Measurements from ENCODE around the gene IFT22.
"Not testable (repeated sequence)": the region's sequence is repeated elsewhere in the genome, so short reads cannot be mapped to it uniquely, and the experiment has no call there.

DNA sequence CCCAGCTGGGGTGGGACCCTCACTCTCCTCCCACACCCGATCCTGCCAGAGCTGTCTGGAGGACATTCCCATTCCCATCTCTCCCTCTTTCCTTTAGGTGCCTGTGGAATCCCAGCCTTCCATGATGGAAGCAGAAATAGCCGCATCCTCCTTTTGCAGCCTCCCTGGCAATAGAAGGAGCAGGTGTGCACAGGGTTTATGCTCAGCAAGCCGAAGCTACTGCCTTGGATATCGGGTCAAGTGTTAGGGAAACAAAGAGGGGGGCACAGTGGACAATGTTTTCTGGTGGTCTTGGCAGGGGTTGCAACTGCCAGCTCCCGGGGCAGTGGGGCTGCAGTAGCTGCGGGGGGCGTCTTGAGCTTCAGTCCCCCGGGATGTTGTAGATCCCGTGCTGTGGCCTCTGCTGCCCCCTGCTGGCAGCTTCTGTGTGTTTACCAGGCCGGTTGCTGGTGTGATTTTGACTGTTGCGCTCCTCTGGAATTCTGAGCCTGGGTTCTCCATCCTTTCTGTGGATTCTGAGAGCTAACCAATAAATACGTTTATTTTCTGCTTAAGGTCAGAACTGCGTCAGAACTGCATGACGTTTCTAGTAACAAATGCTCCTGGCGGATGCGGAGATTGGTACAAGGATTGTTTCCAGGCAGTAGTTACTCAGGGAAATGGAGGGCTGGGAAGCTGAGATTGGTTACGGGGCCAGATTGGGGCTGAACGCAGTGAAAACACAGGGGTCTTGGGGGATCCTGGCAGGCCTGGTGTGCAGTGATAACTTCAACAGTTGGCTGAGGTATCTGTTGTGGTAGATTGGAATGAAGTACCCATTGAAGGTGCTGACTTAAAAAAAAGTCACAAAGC, 31.2 kb downstream of the IFT22 start:
- TF ChIP-seq, protein P1, sequence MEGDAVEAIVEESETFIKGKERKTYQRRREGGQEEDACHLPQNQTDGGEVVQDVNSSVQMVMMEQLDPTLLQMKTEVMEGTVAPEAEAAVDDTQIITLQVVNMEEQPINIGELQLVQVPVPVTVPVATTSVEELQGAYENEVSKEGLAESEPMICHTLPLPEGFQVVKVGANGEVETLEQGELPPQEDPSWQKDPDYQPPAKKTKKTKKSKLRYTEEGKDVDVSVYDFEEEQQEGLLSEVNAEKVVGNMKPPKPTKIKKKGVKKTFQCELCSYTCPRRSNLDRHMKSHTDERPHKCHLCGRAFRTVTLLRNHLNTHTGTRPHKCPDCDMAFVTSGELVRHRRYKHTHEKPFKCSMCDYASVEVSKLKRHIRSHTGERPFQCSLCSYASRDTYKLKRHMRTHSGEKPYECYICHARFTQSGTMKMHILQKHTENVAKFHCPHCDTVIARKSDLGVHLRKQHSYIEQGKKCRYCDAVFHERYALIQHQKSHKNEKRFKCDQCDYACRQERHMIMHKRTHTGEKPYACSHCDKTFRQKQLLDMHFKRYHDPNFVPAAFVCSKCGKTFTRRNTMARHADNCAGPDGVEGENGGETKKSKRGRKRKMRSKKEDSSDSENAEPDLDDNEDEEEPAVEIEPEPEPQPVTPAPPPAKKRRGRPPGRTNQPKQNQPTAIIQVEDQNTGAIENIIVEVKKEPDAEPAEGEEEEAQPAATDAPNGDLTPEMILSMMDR (IDR thresholded peaks at IDR 0.05): peak in 3 of 4 experiments; percentile 32 to 72 (median 53)
- not testable (repeated sequence) for TF ChIP-seq POLR2A, POLR2AphosphoS5, EP300 (IDR thresholded peaks at IDR 0.05)

All from gastroesophageal sphincter (tissue), 3 donors.